Spleen (tissue), 11 donors: Measurements from ENCODE around the gene LRRC10B. TPM values are rescaled to one million over a fixed set of nuclear protein-coding genes. Genes with fewer than 3 reads are reported as not detected.

Source experiments
- DNase-seq: peaks from one replicate; pipeline ENCODE4 v3.0.0-alpha.2; 2020
- H3K27ac ChIP-seq, 8 donors: fragments of 200-600 bp; sonication (generic) in 7 of 8; 1 replicate in 4 of 8; 2 replicates in 4 of 8; pipeline versions ENCODE4 v1.5.0 to v1.8.0; 2016 to 2021; ENCODE audit warnings: inconsistent platforms in 4 of 8, mild to moderate bottlenecking in 4 of 8, moderate library complexity in 1 of 8
- H3K27me3 ChIP-seq, 7 donors: fragments of 200-600 bp; sonication (generic) in 6 of 7; replicated peaks in 1 of 7; 1 replicate in 4 of 7; 2 replicates in 3 of 7; pipeline versions ENCODE4 v1.5.0 to v1.8.0; 2016 to 2021; ENCODE audit warnings: inconsistent platforms in 3 of 7, mild to moderate bottlenecking in 1 of 7
- H3K36me3 ChIP-seq, 6 donors: fragments of 200-600 bp; sonication (generic) in 5 of 6; 1 replicate in 4 of 6; 2 replicates in 2 of 6; pipeline versions ENCODE4 v1.5.0 to v1.8.0; 2016 to 2021; ENCODE audit warnings: inconsistent platforms in 2 of 6
- H3K4me1 ChIP-seq, 6 donors: fragments of 200-600 bp; sonication (generic) in 5 of 6; 1 replicate in 3 of 6; 2 replicates in 3 of 6; pipeline versions ENCODE4 v1.5.0 to v1.8.0; 2016 to 2021; ENCODE audit warnings: inconsistent platforms in 3 of 6
- H3K4me3 ChIP-seq, 8 donors: fragments of 200-600 bp; sonication (generic) in 7 of 8; 1 replicate in 4 of 8; 2 replicates in 4 of 8; pipeline versions ENCODE4 v1.5.0 to v1.8.0; 2016 to 2021; ENCODE audit warnings: inconsistent platforms in 4 of 8, mild to moderate bottlenecking in 4 of 8, moderate library complexity in 2 of 8
- H3K9me3 ChIP-seq, 8 donors: fragments of 200-600 bp; sonication (generic) in 7 of 8; 1 replicate in 4 of 8; 2 replicates in 4 of 8; pipeline versions ENCODE4 v1.5.0 to v1.8.0; 2016 to 2021; ENCODE audit warnings: inconsistent platforms in 4 of 8
- POLR2A ChIP-seq, 3 donors: fragments of 450-650 bp; IDR thresholded peaks; one replicate each; pipeline ENCODE4 v1.5.1; 2017; ENCODE audit warnings: antibody characterized with exemption in 3 of 3, mild to moderate bottlenecking in 1 of 3
- POLR2AphosphoS5 ChIP-seq, 3 donors: sonication (generic); formaldehyde crosslinking; IDR thresholded peaks; one replicate each; pipeline ENCODE4 v1.5.1; 2017; ENCODE audit warnings: antibody characterized with exemption in 3 of 3
- WGBS, 5 donors: extraction: QIAGEN DNeasy Blood & Tissue Kit in 3 of 5; methylation state at CpG; one replicate each; pipeline versions ENCODE4 v1.1.5 to v1.1.7; 2013 to 2018; 5-methylcytosine and 5-hydroxymethylcytosine counted together
- intact Hi-C: fragments of 100-400 bp; cut with DNase I; formaldehyde crosslinking; loops from one replicate; pipeline ENCODE4 v1.15.0; 2023; ENCODE audit warnings: low total_unique reads
- polyA plus RNA-seq, 3 donors: library from polyadenylated mRNA; stranded (reverse); fragments of 200-250 nt; gene quantifications; one replicate each; pipeline ENCODE4 v1.2.1, GENCODE V29; 2013
- total RNA-seq, 7 donors: library from RNA; depleted of rRNA in 3 of 7; stranded (reverse); fragments of >200 nt in 3 of 7; fragmentation: NEBNext Ultra II Directional in 4 of 7; extraction: Animal tissue kit (Norgen Biotek cat#: 25700) in 4 of 7; gene quantifications; one replicate each; pipeline versions ENCODE4 v1.1.0 to v1.2.1, GENCODE V29; 2016 to 2021
- TF ChIP-seq, protein P1 (sequence below), 11 experiments: fragments of 200-600 bp in 7 of 11; fragments of 450-650 bp in 4 of 11; sonication (generic) in 4 of 11; IDR thresholded peaks in 8 of 11; conservative IDR thresholded peaks in 3 of 11; 1 replicate in 7 of 11; 2 replicates in 4 of 11; pipeline versions ENCODE4 v1.4.0 to v1.8.0; 2016 to 2021; ENCODE audit warnings: antibody characterized with exemption in 11 of 11, inconsistent platforms in 4 of 11, mild to moderate bottlenecking in 1 of 11
- donor health status: healthy with polysubstance abuse.
- donor health status: DM: no; HTN: no; CAD: no; lungs with moderate emphysema.
- donor health status: DM: no; HTN: no; CAD: no.
- donor health status: Bipolar disorder and iron deficiency.
- donor health status: healthy.
- donor health status: DM: no; HTN: no; CAD: no.
- donor health status: DM: yes; HTN: yes; CAD: no.

The LRRC10B gene
- total and polyA plus RNA-seq, 10 donors = 0.27 to 0.82 (median 0.33) TPM; not detected in 4

DNA sequence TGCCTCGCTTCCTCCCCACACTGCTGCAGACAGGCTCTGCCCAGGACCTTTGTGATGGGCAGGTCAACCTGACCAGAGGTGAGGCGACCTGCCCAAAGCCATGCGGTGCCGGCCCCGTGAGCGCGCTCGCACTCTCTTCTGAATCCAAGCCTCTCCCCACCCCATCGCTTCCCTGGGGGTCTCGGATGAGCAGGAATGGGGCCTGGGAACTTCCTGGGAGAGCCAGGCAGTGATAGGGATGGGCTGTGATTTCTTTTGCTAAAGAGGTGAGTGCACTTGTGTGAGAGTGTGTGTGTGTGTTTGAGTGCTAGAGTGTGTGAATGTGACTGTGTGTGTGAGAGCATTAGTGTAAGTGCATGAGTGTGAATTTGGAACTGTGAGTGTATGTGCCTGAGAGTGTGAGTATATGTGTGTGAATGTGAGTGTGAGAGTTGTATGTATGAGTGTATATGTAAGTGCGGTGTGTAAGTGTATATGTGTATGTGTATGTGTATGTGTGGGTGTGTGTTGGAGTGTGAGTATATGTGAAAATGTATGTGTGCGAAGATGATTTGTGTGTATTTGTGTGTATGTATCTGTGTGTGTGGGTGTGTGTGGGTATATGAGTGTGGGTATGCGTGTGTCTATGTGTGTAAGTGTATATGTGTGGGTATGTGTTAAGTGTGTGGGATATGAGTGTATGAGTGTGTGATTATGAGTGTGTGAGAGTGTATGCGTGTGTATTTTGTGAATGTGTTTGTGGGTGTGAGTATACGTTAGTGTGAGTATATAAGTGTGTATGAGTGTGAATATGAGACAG is 11.7 kb upstream of the LRRC10B start:
- WGBS, 5 donors = 93 to 98% (median 95%) methylated on average over 12 to 15 of the region's 15 CpGs
- DNase-seq = no peak
- H3K9me3 ChIP-seq = no peaks in the 10 kb centered on the region
- intact Hi-C loops = no loop called here
- H3K4me1 ChIP-seq = peaks cover 0 to 11% (median 2%) of the 10 kb centered on the region in 6 donors
- H3K36me3 ChIP-seq = no peaks in the 10 kb centered on the region
- no peak for TF ChIP-seq POLR2AphosphoS5 (IDR thresholded peaks at IDR 0.05)
- no peak for TF ChIP-seq POLR2A (IDR thresholded peaks at IDR 0.05)
- TF ChIP-seq, protein P1, sequence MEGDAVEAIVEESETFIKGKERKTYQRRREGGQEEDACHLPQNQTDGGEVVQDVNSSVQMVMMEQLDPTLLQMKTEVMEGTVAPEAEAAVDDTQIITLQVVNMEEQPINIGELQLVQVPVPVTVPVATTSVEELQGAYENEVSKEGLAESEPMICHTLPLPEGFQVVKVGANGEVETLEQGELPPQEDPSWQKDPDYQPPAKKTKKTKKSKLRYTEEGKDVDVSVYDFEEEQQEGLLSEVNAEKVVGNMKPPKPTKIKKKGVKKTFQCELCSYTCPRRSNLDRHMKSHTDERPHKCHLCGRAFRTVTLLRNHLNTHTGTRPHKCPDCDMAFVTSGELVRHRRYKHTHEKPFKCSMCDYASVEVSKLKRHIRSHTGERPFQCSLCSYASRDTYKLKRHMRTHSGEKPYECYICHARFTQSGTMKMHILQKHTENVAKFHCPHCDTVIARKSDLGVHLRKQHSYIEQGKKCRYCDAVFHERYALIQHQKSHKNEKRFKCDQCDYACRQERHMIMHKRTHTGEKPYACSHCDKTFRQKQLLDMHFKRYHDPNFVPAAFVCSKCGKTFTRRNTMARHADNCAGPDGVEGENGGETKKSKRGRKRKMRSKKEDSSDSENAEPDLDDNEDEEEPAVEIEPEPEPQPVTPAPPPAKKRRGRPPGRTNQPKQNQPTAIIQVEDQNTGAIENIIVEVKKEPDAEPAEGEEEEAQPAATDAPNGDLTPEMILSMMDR (IDR thresholded peaks at IDR 0.05 in 8 of 11, conservative IDR thresholded peaks at IDR 0.05 in 3 of 11) = no peak
- H3K27ac ChIP-seq = no peak overlapping the region
- H3K4me3 ChIP-seq = no peak overlapping the region
- H3K27me3 ChIP-seq = no peaks in the 10 kb centered on the region

DNA sequence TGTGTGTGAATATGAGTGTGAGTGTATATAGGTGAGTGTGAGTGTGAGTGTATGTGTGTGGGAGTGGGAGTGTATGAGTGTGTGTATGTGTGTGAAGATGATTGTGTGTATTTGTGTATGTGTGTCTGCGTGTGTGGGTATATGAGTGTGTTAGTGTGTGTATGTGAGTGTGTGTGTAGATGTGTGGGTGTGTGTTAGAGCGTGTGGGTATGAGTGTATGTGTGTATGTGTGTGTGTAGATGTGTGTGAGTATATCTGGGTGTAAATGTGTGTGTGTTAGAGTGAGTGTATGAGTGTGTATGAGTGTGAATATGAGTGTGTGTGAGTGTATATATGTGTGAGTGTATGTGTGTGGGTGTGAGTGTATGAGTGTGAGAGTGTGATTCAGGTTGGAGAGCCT is 11.1 kb upstream of the LRRC10B start:
- TF ChIP-seq POLR2AphosphoS5 (IDR thresholded peaks at IDR 0.05) = no peak
- TF ChIP-seq, protein P1 (IDR thresholded peaks at IDR 0.05 in 8 of 11, conservative IDR thresholded peaks at IDR 0.05 in 3 of 11) = no peak
- TF ChIP-seq POLR2A (IDR thresholded peaks at IDR 0.05) = no peak
- H3K4me3 ChIP-seq = no peak overlapping the region
- H3K27me3 ChIP-seq = no peaks in the 10 kb centered on the region
- WGBS, 5 donors = 47 to 96% (median 87%) methylated on average over 2 of the region's 2 CpGs
- H3K36me3 ChIP-seq = no peaks in the 10 kb centered on the region
- intact Hi-C loops = no loop called here
- H3K27ac ChIP-seq = no peak overlapping the region
- DNase-seq = no peak
- H3K9me3 ChIP-seq = no peaks in the 10 kb centered on the region
- peaks cover 0 to 11% (median 2%) of the 10 kb centered on the region in 6 donors for H3K4me1 ChIP-seq

DNA sequence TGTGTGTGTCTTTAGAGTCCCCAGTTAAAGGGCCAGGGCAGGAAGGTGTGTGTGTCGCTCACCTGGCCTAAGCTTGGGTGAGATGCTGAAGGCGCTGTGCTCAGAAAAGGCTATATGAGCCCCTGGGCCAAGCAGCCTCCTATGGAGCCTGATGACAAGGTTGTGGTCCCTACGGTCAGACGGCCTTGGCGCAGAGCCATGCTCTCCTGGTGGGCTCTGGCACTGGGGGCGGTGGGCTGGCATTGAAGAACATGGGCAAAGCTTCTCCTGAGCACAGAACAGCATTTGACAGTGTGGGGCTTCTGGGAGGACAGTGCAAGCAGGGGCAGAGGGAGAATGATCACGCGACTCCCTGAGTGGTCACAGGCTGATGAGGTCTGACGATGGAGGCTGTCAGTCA is 10.7 kb upstream of the LRRC10B start:
- H3K4me1 ChIP-seq = peaks cover 0 to 11% (median 2%) of the 10 kb centered on the region in 6 donors
- no peaks in the 10 kb centered on the region for H3K27me3 ChIP-seq
- TF ChIP-seq POLR2AphosphoS5 (IDR thresholded peaks at IDR 0.05) = no peak
- TF ChIP-seq, protein P1 (IDR thresholded peaks at IDR 0.05 in 8 of 11, conservative IDR thresholded peaks at IDR 0.05 in 3 of 11) = no peak
- TF ChIP-seq POLR2A (IDR thresholded peaks at IDR 0.05) = no peak
- no peak overlapping the region for H3K27ac ChIP-seq
- no peaks in the 10 kb centered on the region for H3K36me3 ChIP-seq
- DNase-seq = no peak
- 73 to 85% (median 80%) methylated on average over 6 to 9 of the region's 9 CpGs for WGBS, 5 donors
- no peaks in the 10 kb centered on the region for H3K9me3 ChIP-seq
- H3K4me3 ChIP-seq = no peak overlapping the region
- intact Hi-C loops = no loop called here

DNA sequence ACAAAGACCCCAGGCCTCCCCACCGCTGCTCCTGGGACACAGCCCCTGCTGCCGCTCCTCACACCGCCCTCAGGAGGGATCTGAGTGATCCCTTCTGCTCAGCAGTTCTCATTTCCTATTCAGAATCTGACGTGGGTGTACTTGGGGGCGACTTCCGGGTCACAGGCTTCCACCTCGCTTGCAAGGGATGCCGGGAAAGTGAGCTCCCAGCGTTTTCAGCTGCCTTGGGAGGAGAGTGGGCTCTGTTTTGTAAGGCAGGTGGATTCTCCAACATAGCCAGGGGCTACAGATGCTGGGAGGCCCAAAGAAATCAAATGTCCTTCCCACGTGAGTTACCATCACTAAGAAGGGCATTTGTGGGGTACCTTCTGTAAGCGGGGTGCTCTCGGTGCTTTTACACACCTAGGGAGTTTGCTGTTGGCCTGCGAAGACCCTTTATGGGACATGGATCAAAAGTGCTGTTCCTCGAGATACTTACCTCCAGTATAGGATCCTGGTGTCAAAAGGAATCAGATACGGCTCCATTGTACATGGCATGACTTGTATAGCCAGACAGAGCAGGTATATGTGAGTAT is 9.7 kb upstream of the LRRC10B start:
- no peaks in the 10 kb centered on the region for H3K36me3 ChIP-seq
- no peaks in the 10 kb centered on the region for H3K9me3 ChIP-seq
- 73 to 82% (median 79%) methylated on average over 15 of the region's 15 CpGs for WGBS, 5 donors
- no peak overlapping the region for H3K27ac ChIP-seq
- no peaks in the 10 kb centered on the region for H3K27me3 ChIP-seq
- peaks cover 0 to 11% (median 2%) of the 10 kb centered on the region in 6 donors for H3K4me1 ChIP-seq
- DNase-seq = no peak
- no peak for TF ChIP-seq POLR2A (IDR thresholded peaks at IDR 0.05)
- no peak for TF ChIP-seq POLR2AphosphoS5 (IDR thresholded peaks at IDR 0.05)
- TF ChIP-seq, protein P1 (IDR thresholded peaks at IDR 0.05 in 8 of 11, conservative IDR thresholded peaks at IDR 0.05 in 3 of 11) = no peak
- intact Hi-C loops = no loop called here
- no peak overlapping the region for H3K4me3 ChIP-seq
